NCI-H1092 (cell line): ENCODE data around the gene CFAP97D1.

Experiments
- DNase-seq: peaks from one replicate; lab custom pipeline; 2025; lab: John Stamatoyannopoulos, UW

Gene CFAP97D1

GRCh38 chr17:43827596-43827995, 47.4 kb downstream of the CFAP97D1 start:
- no peak for DNase-seq

GRCh38 chr17:43829738-43830137, 49.5 kb downstream of the CFAP97D1 start:
- no peak for DNase-seq

GRCh38 chr17:43830510-43831140, 50.4 kb downstream of the CFAP97D1 start:
- no peak for DNase-seq

- no peak for DNase-seq
Observed at GRCh38 chr17:43831633-43832032, 51.4 kb downstream of the CFAP97D1 start.

- DNase-seq = no peak
Observed at GRCh38 chr17:43832168-43832975, 52.1 kb downstream of the CFAP97D1 start.

- peak; percentile 57 for DNase-seq
Observed at GRCh38 chr17:43832976-43833829, 53.0 kb downstream of the CFAP97D1 start, which contains the start of gene MPP3. Gene MPP3, minus strand, starts transcription at chr17:43833146. Its CDS starts 1,240 bp downstream, at chr17:43831906.

GRCh38 chr17:43834106-43834505, 53.9 kb downstream of the CFAP97D1 start:
- no peak for DNase-seq
